ENCODE results near the gene AKR1B15.

DNA sequence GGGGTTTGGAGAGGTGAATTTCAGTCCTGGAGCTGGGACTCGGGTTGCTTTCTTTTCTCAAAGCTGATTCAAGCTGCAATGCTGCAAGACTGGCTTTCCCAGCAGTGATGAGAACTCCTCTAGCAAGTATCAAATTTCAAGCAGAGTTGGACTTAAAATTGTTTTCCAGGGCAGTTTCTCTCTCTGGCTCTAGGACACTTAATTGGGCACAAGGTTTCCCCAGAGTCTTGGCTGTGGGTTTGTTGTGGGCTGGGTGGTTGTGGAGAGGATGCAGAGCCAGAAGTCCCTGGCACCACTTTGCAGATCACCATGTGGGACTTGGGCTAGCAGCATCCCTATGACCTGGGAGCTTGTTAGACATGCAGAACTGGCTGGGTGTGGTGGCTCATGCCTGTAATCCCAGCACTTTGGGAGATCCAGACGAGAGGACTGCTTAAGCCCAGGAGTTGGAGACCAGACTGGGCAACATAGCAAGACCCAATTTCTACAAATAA is 16.8 kb downstream of the AKR1B15 start:
- no peak for TF ChIP-seq EZH2phosphoT487 (IDR thresholded peaks at IDR 0.05; ENCODE audit: borderline replicate concordance)
- no peak for TF ChIP-seq EZH2 (IDR thresholded peaks at IDR 0.05)
- no peak for TF ChIP-seq CTCF (IDR thresholded peaks at IDR 0.05 in 2 of 3, conservative IDR thresholded peaks at IDR 0.05 in 1 of 3; ENCODE audit: borderline replicate concordance in 1 of 3, insufficient read depth in 1 of 3, low read depth in 2 of 3, low read length in 2 of 3)
- no peak for TF ChIP-seq POLR2A (IDR thresholded peaks at IDR 0.05; ENCODE audit: borderline replicate concordance, extremely low read depth, insufficient read depth, insufficient read length)
- no peak for TF ChIP-seq TCF7L2 (IDR thresholded peaks at IDR 0.05; ENCODE audit: borderline replicate concordance, extremely low read depth, insufficient read depth, insufficient read length)
- no peak for TF ChIP-seq ATF3 (IDR thresholded peaks at IDR 0.05)
- TF ChIP-seq, protein P1, sequence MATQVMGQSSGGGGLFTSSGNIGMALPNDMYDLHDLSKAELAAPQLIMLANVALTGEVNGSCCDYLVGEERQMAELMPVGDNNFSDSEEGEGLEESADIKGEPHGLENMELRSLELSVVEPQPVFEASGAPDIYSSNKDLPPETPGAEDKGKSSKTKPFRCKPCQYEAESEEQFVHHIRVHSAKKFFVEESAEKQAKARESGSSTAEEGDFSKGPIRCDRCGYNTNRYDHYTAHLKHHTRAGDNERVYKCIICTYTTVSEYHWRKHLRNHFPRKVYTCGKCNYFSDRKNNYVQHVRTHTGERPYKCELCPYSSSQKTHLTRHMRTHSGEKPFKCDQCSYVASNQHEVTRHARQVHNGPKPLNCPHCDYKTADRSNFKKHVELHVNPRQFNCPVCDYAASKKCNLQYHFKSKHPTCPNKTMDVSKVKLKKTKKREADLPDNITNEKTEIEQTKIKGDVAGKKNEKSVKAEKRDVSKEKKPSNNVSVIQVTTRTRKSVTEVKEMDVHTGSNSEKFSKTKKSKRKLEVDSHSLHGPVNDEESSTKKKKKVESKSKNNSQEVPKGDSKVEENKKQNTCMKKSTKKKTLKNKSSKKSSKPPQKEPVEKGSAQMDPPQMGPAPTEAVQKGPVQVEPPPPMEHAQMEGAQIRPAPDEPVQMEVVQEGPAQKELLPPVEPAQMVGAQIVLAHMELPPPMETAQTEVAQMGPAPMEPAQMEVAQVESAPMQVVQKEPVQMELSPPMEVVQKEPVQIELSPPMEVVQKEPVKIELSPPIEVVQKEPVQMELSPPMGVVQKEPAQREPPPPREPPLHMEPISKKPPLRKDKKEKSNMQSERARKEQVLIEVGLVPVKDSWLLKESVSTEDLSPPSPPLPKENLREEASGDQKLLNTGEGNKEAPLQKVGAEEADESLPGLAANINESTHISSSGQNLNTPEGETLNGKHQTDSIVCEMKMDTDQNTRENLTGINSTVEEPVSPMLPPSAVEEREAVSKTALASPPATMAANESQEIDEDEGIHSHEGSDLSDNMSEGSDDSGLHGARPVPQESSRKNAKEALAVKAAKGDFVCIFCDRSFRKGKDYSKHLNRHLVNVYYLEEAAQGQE (IDR thresholded peaks at IDR 0.05; ENCODE audit: low read depth), result no peak
- no peak for TF ChIP-seq JUND (IDR thresholded peaks at IDR 0.05)
- no peak for TF ChIP-seq CEBPB (IDR thresholded peaks at IDR 0.05; ENCODE audit: low read depth)
- TF ChIP-seq POLR2AphosphoS5 (IDR thresholded peaks at IDR 0.05; ENCODE audit: low read depth, low read length), result no peak
